ENCODE measurements around the gene GMCL1.
"Not testable (repeated sequence)": the region's sequence is repeated elsewhere in the genome, so short reads cannot be mapped to it uniquely, and the experiment has no call there.

The GMCL1 gene, protein sequence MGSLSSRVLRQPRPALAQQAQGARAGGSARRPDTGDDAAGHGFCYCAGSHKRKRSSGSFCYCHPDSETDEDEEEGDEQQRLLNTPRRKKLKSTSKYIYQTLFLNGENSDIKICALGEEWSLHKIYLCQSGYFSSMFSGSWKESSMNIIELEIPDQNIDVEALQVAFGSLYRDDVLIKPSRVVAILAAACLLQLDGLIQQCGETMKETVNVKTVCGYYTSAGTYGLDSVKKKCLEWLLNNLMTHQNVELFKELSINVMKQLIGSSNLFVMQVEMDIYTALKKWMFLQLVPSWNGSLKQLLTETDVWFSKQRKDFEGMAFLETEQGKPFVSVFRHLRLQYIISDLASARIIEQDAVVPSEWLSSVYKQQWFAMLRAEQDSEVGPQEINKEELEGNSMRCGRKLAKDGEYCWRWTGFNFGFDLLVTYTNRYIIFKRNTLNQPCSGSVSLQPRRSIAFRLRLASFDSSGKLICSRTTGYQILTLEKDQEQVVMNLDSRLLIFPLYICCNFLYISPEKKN

DNA sequence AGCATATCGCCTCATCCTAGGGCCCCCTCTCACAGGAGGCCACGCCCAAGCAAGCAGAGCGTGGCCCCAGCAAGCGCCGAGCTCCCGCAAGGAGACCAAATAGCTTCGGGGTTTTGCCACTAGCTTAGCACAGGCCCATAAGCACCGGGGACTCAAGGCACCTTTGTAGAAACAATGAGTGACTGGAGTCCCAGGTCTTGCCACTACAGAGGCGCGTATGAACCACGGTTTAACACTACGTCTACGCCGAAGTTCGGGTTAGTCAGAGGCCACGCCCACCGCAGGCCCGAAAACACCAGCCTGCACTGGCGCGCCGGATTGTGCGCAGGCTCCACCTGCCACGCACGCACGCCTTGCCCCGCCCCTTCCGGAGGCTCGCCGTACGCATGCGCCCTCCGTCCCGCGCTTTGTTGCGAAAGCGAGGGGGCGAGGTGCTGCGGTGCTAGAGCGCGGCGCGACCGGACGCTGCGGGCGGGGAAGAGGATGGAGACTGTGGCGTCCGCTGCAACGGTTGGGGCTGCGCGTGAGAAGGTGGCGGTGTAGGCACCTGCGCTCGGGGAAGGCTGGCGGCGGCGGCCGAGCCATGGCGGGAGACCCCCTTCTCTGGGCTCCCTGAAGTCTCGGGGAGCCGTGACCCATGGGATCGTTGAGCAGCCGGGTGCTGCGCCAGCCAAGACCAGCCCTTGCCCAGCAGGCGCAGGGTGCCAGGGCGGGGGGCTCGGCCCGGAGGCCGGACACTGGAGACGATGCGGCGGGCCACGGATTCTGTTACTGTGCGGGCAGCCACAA lies at the start of gene GMCL1:
TSS of gene GMCL1 (plus strand) at position 405 of the 789 bp plus-strand sequence. CDS start at position 638, 233 bp downstream.
- DNase-seq (ENCODE audit: low read depth) = peak; percentile 71

DNA sequence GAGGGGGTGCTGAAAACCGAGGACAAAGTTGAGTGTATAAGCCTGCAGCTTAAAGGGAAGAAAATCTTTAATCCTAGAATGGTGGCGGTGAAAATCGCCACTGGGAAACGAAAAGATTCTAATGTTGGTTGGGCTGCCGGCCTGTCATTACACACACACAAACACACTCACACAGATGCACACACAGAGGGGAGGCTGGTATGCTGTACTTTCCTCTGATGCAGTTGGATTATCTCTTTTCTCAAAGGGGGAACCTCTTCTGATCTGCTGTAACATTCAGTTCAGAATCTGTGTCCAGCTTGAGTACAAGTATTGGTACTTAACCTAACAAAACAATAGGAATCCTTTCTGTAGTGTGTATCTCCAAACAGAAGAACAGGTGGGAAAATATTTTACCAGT lies 48.5 kb upstream of the GMCL1 start:
- no peak for DNase-seq (ENCODE audit: low read depth)

DNA sequence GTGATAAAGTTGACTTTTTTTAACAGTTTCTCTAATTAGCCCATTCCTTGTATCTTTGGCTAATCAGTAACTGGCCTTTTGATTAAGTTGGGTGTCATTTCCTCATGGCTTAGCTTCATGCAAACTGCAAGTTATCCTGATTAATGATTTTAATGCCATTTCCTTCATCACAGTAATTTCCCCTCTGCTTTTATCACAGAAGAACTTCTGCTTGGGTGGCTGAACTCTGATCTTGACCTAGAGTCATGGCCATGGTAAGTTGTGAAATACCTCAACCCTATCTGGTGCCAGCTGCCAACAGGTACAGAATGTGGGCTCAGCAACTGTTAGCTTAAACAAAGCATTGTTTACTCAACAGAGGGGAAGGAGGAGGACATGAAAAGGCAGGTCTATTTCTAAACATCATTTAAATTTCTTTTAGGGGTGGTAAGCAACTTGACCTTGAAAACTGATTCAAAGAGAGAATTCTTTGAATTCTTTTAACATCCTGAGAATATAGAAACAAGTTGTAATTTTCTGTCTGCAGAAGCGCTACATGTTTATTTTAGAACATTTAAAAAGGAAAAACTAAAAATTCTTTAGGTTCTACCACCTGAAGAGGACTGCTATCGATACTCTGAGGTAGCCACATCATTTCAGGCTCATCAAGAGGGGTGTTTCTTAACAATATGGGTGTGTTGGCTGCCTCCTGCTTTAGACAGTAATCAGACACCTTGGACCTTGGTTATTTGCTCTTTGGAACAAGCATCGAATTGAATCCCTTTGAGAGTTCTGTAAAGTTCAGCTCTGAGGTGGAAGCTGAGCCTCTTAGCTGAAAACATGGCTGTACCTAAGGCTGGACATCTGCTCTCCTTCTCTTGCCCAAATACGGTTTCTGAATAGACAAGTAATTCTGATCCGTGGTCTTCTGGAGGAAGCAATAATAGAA lies 47.9 kb upstream of the GMCL1 start:
- DNase-seq (ENCODE audit: low read depth) = no peak

DNA sequence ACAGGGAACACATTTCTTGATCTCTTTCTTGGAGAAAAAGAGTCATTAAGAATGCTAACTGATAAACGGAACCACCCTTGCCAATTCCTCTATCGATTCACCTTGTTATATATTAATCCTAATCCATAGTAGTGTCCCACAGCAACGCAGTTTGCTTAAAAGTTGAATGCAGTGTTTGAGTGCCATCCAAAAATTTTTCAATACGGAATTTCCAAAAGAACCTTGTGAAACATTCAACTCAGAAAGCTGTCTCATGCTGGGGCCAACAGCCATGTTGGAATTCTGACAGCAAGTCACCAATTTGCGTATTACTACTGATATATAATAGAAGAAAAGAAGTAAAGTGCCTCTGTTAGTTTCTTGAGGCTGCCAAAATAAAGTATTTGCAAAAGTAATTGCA lies 45.2 kb upstream of the GMCL1 start:
- no peak for DNase-seq (ENCODE audit: low read depth)

DNA sequence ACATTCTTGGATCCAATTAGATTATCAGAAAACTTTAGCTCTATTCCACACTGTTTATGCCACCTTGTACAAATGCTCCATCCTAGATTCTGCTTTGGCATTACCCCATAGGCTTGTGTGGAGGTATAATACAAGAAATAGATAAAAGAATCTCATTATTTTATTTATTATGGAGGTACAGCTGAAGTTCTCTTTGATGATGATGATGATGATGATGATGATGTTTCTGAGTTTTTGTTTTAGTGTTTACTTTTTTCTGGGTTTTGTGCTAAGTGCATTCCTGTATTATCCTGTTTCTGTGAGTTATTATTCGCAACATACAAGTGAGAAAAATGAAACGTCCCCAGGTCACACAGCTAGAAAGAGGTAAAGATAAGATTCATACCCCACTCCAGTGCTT lies 44.1 kb upstream of the GMCL1 start:
- no peak for DNase-seq (ENCODE audit: low read depth)

DNA sequence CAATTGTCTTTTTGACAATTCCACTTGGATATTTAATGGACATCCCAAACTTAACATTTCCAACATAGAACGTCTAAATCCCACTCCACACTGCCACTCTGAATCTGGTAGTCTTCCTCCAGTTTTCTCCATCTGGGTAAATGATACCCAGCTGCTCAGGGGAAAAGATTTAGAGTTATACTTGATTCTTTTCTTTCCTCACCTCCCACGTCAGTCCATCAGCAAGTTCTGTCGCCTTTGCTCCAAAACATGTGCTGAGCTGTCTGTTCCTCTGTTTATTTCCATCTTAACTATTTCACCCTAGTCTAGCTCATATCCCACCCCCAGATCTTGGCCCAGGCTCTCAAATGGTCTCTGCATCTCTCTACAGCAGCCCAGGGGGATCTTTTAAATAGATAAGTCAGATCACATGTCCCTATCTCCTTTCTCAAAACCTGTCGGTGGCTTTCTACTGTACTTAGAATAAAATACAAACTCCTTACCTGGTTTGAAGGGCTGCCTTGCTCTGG lies 43.4 kb upstream of the GMCL1 start:
- DNase-seq (ENCODE audit: low read depth) = no peak

DNA sequence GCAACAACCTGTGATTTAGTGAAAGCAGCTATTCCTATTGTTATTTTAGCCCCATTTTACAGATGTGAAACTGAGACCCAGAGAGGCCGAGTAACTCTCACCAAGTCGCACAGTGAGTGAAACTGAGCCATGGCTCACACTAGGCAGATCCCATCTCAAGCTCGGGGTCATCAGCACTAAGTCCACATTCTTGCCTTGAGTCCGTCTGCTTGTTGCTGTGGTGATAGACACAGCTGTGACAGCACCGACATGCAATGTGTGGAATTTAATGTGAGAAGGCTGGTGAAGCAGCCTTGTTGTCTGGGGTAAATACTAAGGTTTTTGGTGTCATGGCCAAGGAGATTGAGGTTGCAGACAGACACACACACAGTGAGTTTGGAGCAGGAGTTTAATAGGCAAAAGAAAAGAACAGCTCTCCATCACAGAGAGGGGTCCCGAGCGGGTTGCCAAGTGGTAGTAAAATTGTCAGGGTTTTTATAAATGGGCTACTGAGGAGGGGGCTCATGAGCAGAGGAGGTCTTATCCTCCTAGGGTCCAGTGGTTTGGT lies 40.2 kb upstream of the GMCL1 start:
- peak; percentile 89 for DNase-seq (ENCODE audit: low read depth)

DNA sequence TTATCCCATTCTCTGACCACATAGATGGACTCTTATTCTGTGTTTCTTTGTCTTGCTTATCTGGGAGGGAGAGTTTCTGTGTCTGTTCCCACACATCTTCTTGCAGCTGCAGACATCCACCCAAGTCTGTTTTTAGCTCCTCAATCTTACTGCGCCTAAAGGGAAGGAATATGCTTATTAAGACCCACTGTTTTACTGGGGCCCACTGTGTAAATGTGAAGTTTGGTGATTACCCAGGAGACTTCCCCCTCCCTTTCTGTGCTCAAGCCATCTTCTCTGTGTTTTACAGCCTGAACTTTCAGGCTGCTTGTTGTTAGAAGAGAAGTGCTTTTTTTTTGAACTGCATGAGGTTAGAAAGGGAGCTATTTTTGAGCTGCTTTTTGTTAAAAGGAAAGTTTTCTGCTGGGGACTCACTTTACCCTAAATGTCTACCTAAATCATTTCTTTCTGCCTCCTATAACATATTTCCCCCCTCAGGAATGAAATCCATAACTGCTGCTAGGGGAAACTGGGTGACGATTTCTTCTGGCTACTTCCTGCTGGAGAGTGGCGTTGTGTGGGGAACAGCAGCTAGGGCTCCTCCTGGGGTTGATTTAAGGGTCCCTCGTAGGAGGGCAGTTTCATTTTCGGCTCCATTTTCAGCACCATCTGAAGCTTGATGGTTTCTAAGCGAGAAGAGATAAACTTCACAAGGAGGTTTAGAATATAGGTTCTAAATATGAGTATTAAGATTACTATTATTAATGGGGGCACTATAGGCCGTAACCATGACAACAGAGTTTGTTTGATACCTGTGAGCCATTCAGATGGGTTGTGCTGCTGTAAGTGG lies 39.5 kb upstream of the GMCL1 start:
- DNase-seq (ENCODE audit: low read depth) = no peak

DNA sequence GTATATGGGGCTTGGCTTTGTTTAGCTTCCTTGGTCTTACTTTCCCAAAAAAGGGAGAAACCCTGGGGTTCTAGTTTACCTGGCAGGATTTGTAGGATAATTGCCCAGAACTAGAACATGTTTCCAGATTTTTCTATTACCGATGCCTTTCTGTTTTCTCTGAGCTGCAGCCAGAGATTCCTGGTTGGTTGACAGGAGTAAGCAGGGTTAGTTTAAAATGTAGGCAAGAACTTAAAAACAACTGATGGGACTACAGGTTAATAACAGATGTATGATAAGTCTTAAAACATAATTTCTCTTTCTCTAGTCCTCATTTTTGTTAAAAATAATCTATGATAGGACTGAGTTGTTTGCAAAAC lies 38.9 kb upstream of the GMCL1 start:
- no peak for DNase-seq (ENCODE audit: low read depth)

DNA sequence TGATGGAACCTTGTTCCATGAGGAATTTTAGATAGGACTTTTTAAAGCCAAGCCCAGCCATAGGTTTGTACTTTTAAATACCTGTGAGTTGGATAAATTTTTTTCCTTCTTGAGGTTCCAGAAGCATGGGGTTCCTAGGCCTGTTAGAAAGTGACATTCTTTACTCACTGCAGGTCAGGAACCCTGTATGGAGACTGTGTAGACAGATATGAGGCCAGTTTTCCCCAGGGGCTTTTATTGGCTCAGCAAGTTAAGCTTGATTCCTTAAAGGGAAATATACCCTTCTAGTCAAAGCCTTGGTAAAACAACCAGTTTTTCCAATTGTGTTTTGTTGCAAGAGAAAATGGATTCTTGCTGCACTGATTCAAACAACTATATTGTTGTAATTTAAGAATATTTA lies 38.4 kb upstream of the GMCL1 start:
- no peak for DNase-seq (ENCODE audit: low read depth)

DNA sequence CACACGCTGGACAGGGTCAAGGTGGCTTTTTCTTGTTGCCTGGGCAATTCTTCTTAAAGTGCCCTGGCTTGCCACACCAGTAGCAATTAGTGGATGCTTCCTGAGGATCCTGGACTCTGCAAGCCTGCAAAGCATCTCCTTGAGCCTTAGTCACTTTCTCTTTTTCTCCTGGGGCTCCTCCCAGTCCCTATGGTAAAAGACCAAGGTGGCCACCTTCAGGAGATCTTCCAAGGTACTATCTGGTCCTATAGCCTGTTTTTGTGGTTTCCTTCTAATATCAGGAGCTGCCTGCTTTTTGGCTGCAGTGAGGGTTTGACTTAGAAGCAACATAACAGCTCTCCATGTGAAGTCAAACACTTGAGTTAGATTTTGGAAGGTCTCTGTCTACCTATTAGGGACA lies 33.3 kb upstream of the GMCL1 start:
- DNase-seq (ENCODE audit: low read depth) = no peak

DNA sequence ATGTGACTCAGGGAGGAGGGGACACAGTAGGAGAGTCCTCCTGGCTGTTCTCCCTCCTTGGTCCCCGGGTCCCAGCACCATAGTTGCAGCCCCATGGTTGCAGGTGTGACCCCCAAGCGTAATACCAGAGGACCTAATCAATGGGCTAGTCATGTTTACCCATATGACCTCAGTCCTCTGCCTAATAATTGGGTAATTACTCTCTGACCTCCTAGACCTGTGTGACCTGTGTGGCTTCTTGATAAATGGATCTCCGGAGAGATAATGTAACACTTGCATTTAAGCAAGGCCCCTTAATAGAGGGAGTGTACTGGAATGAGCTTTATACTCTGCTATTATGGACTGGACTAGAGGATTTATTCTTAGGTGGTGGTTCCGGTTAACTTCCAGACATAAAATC lies 32.2 kb upstream of the GMCL1 start:
- no peak for DNase-seq (ENCODE audit: low read depth)

DNA sequence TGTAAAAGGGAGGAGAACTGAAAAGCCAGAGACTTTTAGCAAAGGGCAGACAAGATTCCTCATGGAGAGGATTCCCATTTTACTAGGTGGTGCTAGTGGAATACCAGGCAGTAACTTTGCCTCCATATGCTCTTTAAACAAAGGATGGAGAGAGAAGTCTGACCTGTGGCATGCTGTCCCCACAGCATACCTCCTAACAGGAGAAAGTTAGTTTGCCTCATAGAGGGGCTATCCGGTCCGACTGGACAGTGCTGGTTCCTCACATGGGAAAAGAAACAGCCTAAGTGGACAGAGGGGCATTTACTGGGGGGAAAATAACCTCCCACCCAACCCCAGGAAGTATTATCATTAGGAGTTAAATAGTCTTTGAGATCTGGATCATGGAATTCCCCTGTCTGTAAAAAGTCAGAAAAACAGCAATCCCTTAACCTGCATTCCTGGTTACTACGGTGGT lies 31.6 kb upstream of the GMCL1 start:
- no peak for DNase-seq (ENCODE audit: low read depth)

DNA sequence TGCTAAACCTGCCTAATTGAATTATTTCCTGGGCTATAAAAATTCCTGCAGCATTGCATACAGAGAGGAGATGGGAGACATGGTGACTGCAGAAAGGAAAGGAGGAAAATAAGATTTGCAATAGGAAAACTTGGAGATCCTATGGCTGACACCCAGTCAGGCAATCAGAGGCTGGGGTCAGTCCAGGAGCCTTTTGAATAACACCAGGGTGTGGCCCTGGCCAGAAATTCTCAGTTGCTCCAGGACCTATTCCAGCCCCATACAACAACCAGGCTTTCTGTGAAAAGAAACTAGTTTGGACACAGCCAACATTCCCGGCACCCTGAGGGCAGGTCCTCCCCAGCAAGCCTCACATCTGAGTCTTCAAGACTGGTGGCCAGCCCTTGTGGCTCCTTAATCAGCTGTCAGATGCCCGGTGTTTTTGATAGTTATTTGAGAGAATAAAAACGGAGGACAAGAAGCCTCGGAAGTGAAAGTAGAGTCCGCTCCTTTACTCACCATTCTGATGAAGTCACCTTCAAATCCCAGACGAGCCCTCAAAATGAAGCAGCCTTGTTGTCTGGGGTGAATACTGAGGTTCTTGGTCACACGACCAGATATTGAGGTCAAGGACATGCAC lies 31.1 kb upstream of the GMCL1 start:
- no peak for DNase-seq (ENCODE audit: low read depth)

DNA sequence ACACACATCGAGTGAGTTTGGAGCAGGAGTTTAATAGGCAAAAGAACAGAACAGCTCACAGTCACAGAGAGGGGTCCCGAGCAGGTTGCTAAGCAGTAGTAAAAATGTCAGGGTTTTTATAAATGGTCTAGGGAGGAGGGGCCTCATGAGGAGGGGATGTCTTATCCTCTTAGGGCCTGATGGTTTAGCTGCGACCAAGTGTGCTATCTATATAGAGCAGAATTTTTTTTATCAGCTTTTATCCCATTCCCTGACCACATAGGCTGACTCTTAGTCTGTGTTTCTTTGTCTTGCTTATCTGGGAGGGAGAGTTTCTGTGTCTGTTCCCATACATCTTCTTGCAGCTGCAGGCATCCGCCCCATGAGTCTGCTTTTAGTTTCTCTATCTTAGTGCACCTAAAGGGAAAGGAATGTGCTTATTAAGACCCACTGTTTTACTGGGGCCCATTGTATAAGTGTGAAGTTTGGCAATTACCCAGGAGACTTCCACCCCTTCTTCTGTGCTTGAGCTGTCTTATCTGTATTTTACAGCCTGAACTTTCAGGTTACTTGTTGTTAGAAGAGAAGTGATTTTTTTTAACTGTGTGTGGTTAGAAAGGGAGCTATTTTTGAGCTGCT lies 30.4 kb upstream of the GMCL1 start:
- DNase-seq (ENCODE audit: low read depth) = peak; percentile 64

DNA sequence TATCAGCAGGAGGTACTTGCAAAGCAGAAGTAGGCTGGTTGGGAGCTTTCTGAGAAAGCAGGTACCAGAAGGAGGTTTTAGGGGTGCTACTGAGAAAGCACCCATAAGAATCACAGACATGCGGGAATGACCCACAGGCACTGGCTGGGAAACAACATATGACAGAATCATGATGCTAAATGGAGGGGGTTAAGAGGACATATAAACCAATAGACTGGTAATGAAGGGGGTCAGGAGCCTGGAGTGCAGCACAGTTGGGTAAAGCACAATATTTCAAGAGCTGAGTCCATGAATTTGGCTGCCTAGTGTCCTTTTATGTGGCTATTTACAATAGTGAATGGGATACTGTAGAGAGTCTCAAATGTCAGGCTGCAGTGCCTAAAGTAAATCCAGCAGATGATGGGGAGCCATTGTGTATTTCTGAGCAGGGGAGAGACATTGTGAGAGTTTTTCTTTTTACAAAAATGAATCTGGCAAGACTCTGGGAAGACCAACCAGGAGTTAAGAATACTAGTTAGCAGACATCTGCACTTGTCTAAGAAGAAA lies 27.6 kb upstream of the GMCL1 start:
- DNase-seq (ENCODE audit: low read depth) = no peak

DNA sequence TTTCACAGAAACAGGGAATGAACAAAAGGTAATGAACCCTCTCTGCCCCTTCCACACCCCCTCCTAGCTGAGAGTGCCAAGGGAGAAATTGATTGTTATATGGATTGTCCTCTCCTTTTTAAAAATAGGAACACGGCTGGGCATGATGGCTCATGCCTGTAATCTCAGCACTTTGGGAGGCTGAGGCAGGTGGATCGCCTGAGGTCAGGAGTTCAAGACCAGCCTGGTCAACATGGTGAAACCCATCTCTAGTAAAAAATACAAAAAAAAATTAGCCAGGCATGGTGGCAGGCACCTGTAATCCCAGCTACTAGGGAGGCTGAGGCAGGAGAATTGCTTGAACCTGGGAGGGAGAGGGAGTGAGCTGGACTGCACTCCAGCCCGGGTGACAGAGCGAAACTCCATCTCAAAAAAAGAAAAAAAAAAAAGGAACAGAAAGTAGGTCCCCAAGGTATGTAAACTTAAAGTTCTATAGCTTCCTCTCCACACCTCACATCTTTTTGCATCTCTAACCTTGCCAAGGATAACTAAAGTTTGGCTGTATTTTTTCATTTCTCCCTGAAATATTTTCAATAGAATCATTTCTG lies 26.6 kb upstream of the GMCL1 start:
- not testable (repeated sequence) for DNase-seq (ENCODE audit: low read depth)

DNA sequence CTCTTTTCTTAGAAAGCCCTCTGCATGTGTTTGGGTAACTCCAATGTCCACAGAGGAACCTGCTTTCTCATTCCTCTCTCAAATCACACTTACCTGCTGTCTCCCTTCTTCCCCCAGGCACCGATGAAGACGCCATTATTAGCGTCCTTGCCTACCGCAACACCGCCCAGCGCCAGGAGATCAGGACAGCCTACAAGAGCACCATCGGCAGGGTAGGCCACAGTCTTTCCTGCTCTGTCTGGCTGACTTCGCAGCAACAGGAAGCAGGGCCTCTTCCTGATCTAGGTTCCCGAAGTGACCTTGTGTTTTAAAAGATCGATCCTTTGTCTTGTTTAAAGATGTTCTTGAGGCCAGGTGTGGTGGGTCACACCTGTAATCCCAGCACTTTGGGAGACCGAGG lies 25.0 kb upstream of the GMCL1 start:
- no peak for DNase-seq (ENCODE audit: low read depth)

DNA sequence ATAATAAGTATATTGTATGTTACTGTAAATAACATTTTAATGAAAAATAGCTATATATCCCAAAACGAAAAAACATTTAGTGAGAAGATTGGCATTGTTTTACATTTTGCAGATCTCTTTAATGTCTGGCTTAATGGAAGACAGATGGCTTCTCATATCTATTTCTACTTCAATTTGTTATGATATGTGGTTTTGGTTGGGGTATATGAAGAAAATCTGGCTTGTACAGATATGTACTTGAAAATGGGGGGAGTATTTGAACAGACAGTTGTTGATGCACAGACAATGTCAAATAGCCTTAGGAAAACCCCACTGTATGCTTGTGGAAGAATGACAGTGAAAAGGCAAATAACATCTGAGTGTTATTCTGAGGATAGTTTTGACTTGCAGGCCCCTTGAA lies 23.6 kb upstream of the GMCL1 start:
- DNase-seq (ENCODE audit: low read depth) = no peak

All from non-pigmented ciliary epithelial cell (primary cell).